ENCODE data around the gene SBF2. TPM values are rescaled to one million over a fixed set of nuclear protein-coding genes. Genes with fewer than 3 reads are reported as not detected.

The SBF2 gene
- total RNA-seq, 1 experiment from 2014 or later, result 30.2 TPM

DNA sequence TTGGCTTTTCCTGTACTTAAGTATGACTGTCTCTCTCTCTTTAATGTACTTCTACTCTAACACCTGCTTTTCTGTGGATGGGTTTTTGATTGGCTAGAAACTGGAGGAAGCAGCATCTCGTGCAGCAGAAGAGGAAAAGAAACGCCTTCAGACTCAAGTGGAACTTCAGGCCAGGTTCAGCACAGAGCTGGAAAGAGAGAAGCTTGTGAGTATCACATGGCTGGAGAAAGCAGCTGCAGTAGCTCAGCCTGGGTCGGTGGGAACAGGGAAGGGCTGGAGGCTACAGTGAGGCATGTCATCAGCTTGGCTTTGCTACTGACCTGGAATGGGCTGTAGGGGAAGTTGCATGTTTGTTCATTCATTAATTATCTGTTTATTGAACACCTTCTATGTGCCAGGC is 555.9 kb downstream of the SBF2 start:
- no CpG with 5 or more reads among the region's 3 CpGs for WGBS (ENCODE audit: extremely low coverage, insufficient read length, low lambda C conversion rate)
- Histone ChIP-seq H4K91ac (ENCODE audit: insufficient read length, low read depth, low read length) (no peak overlapping the region), H2BK15ac (ENCODE audit: low read depth, low read length) (no peak overlapping the region), H3T11ph (ENCODE audit: low read length) (no peak overlapping the region), H2BK120ac (ENCODE audit: low read depth, low read length, poor library complexity, severe bottlenecking) (no peak overlapping the region), H3K27ac (ENCODE audit: insufficient read length, low read depth, low read length) (no peak overlapping the region), H4K8ac (replicated peaks; ENCODE audit: insufficient read length, low read depth, low read length) (no peak overlapping the region), H2AFZ (ENCODE audit: low read length) (no peak overlapping the region), H2AK5ac (ENCODE audit: insufficient read length, low read length) (no peak overlapping the region), H3K56ac (ENCODE audit: insufficient read length, low read depth, low read length) (no peak overlapping the region), H3K4me2 (ENCODE audit: insufficient read depth, insufficient read length, low read length) (no peak overlapping the region), H3K79me1 (ENCODE audit: insufficient read depth, low read depth, low read length, poor library complexity, severe bottlenecking) (no peaks in the 10 kb centered on the region), H3K79me2 (ENCODE audit: insufficient read depth, low read length) (no peaks in the 10 kb centered on the region), H2BK5ac (ENCODE audit: insufficient read length, low read length) (no peak overlapping the region), H3K4me1 (ENCODE audit: insufficient read depth, low read length) (no peaks in the 10 kb centered on the region), H3K27me3 (ENCODE audit: insufficient read depth, low read length) (no peaks in the 10 kb centered on the region), H2BK20ac (ENCODE audit: low read depth, low read length, poor library complexity, severe bottlenecking) (no peak overlapping the region), H3K23me2 (ENCODE audit: insufficient read length, low read depth, low read length, poor library complexity, severe bottlenecking) (no peaks in the 10 kb centered on the region), H3K4ac (ENCODE audit: low read depth, low read length) (no peak overlapping the region), H3K23ac (ENCODE audit: insufficient read length, low read depth, low read length) (no peak overlapping the region), H4K5ac (ENCODE audit: insufficient read length, low read depth, low read length) (no peak overlapping the region), H3K9me3 (ENCODE audit: control insufficient read depth, low read depth, low read length) (no peaks in the 10 kb centered on the region), H4K20me1 (ENCODE audit: control insufficient read depth, insufficient read depth, insufficient read length) (no peaks in the 10 kb centered on the region), H3K18ac (ENCODE audit: insufficient read length, low read depth, low read length) (no peak overlapping the region), H3K14ac (ENCODE audit: insufficient read depth, low read length) (no peak overlapping the region), H3K9ac (ENCODE audit: extremely low read depth, insufficient read length, low read length) (no peak overlapping the region), H2BK12ac (ENCODE audit: insufficient read length, low read depth, low read length) (no peak overlapping the region)
- TF ChIP-seq, protein P1, sequence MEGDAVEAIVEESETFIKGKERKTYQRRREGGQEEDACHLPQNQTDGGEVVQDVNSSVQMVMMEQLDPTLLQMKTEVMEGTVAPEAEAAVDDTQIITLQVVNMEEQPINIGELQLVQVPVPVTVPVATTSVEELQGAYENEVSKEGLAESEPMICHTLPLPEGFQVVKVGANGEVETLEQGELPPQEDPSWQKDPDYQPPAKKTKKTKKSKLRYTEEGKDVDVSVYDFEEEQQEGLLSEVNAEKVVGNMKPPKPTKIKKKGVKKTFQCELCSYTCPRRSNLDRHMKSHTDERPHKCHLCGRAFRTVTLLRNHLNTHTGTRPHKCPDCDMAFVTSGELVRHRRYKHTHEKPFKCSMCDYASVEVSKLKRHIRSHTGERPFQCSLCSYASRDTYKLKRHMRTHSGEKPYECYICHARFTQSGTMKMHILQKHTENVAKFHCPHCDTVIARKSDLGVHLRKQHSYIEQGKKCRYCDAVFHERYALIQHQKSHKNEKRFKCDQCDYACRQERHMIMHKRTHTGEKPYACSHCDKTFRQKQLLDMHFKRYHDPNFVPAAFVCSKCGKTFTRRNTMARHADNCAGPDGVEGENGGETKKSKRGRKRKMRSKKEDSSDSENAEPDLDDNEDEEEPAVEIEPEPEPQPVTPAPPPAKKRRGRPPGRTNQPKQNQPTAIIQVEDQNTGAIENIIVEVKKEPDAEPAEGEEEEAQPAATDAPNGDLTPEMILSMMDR (conservative IDR thresholded peaks at IDR 0.05), result no peak
- peaks cover 3 to 7% of the 10 kb centered on the region in 2 experiments; a peak in 2 of 4 replicates for H3K4me1 Mint-ChIP-seq
- H3K4me3 Mint-ChIP-seq, result no peak overlapping the region
- peaks cover 2 to 5% of the 10 kb centered on the region in 2 experiments; a peak in 3 of 5 replicates for H3K9me3 Mint-ChIP-seq
- peaks cover 43 to 75% (median 70%) of the 10 kb centered on the region in 3 experiments for H3K36me3 Mint-ChIP-seq (ENCODE audit: insufficient read depth in 1 of 3, low read depth in 3 of 3)
- H3K27ac Mint-ChIP-seq, result peak overlapping the region in 1 of 3 experiments; percentile 19; a peak in 1 of 7 replicates
- DNase-seq, result no peak
- H3K27me3 Mint-ChIP-seq (ENCODE audit: low read depth), result no peaks in the 10 kb centered on the region

Measured in H9 (cell line).